ENCODE data around the gene CCL17.

The CCL17 gene

GRCh38 chr16:57358527-57359095 is 46.0 kb upstream of the CCL17 start, which contains the start of gene CCL22:
Gene CCL22 (plus strand): TSS chr16:57358783. CDS start chr16:57358817, 34 bp downstream.
- Mint-ChIP-seq H3K9me3 (no peaks in the 10 kb centered on the region), H3K27ac (peak within 1 kb of the TSS; percentile 49), H3K4me1 (no peaks in the 10 kb centered on the region), H3K27me3 (ENCODE audit: low read depth, poor library complexity) (peaks cover 17% of the 10 kb centered on the region), H3K36me3 (ENCODE audit: low read depth) (no peaks in the 10 kb centered on the region), H3K4me3 (no peak within 1 kb of the TSS)
- no peak for TF ChIP-seq CTCF (IDR thresholded peaks at IDR 0.05)
- no peak for DNase-seq

- Mint-ChIP-seq H3K27me3 (ENCODE audit: low read depth, poor library complexity) (peaks cover 22% of the 10 kb centered on the region), H3K4me1 (no peaks in the 10 kb centered on the region), H3K9me3 (no peaks in the 10 kb centered on the region), H3K4me3 (no peak overlapping the region), H3K36me3 (ENCODE audit: low read depth) (no peaks in the 10 kb centered on the region), H3K27ac (peak overlapping the region; percentile 48)
- no peak for TF ChIP-seq CTCF (IDR thresholded peaks at IDR 0.05)
- no peak for DNase-seq
These were observed 44.1 kb upstream of the CCL17 start for GRCh38 chr16:57360321-57360935.

GRCh38 chr16:57361404-57361803 is 43.2 kb upstream of the CCL17 start:
- no peak for DNase-seq
- H3K9me3 Mint-ChIP-seq, result no peaks in the 10 kb centered on the region
- peaks cover 22% of the 10 kb centered on the region for H3K27me3 Mint-ChIP-seq (ENCODE audit: low read depth, poor library complexity)
- no peak overlapping the region for H3K4me3 Mint-ChIP-seq
- no peaks in the 10 kb centered on the region for H3K36me3 Mint-ChIP-seq (ENCODE audit: low read depth)
- H3K4me1 Mint-ChIP-seq, result no peaks in the 10 kb centered on the region
- H3K27ac Mint-ChIP-seq, result no peak overlapping the region
- no peak for TF ChIP-seq CTCF (IDR thresholded peaks at IDR 0.05)

GRCh38 chr16:57364143-57364542 is 40.4 kb upstream of the CCL17 start:
- no peak for DNase-seq
- no peaks in the 10 kb centered on the region for H3K9me3 Mint-ChIP-seq
- no peak for TF ChIP-seq CTCF (IDR thresholded peaks at IDR 0.05)
- peaks cover 22% of the 10 kb centered on the region for H3K27me3 Mint-ChIP-seq (ENCODE audit: low read depth, poor library complexity)
- H3K4me1 Mint-ChIP-seq, result no peaks in the 10 kb centered on the region
- no peak overlapping the region for H3K27ac Mint-ChIP-seq
- H3K4me3 Mint-ChIP-seq, result no peak overlapping the region
- H3K36me3 Mint-ChIP-seq (ENCODE audit: low read depth), result no peaks in the 10 kb centered on the region

- no peak overlapping the region for H3K4me3 Mint-ChIP-seq
- no peaks in the 10 kb centered on the region for H3K36me3 Mint-ChIP-seq (ENCODE audit: low read depth)
- peaks cover 26% of the 10 kb centered on the region for H3K27me3 Mint-ChIP-seq (ENCODE audit: low read depth, poor library complexity)
- H3K27ac Mint-ChIP-seq, result no peak overlapping the region
- no peaks in the 10 kb centered on the region for H3K9me3 Mint-ChIP-seq
- DNase-seq, result no peak
- no peak for TF ChIP-seq CTCF (IDR thresholded peaks at IDR 0.05)
- H3K4me1 Mint-ChIP-seq, result no peaks in the 10 kb centered on the region
These were observed 38.0 kb upstream of the CCL17 start for GRCh38 chr16:57366544-57367040.
